Measurements from ENCODE around the gene GSE1.

- TF ChIP-seq CTCF (IDR thresholded peaks at IDR 0.05) (no peak), POLR2A (IDR thresholded peaks at IDR 0.05) (no peak), EP300 (IDR thresholded peaks at IDR 0.05) (no peak)
Measured at GRCh38 chr16:85579923-85580580, 33.1 kb upstream of the GSE1 start.
